Activated CD4-positive, alpha-beta T cell treated with anti-CD3 and anti-CD28 coated beads, Interleukin-10, Interleukin-2, amounts not matched to agents 100 ng/mL and 50 ng/mL, durations not matched to agents 16 hours and 8 hours (primary cell): ENCODE results near the gene RGMB.
"Not testable (repeated sequence)": the region's sequence is repeated elsewhere in the genome, so short reads cannot be mapped to it uniquely, and the experiment has no call there.

ENCODE experiments used
- DNase-seq: peaks from one replicate; pipeline ENCODE4 v3.0.0-alpha.2; 2020

Gene RGMB, protein sequence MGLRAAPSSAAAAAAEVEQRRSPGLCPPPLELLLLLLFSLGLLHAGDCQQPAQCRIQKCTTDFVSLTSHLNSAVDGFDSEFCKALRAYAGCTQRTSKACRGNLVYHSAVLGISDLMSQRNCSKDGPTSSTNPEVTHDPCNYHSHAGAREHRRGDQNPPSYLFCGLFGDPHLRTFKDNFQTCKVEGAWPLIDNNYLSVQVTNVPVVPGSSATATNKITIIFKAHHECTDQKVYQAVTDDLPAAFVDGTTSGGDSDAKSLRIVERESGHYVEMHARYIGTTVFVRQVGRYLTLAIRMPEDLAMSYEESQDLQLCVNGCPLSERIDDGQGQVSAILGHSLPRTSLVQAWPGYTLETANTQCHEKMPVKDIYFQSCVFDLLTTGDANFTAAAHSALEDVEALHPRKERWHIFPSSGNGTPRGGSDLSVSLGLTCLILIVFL

DNA sequence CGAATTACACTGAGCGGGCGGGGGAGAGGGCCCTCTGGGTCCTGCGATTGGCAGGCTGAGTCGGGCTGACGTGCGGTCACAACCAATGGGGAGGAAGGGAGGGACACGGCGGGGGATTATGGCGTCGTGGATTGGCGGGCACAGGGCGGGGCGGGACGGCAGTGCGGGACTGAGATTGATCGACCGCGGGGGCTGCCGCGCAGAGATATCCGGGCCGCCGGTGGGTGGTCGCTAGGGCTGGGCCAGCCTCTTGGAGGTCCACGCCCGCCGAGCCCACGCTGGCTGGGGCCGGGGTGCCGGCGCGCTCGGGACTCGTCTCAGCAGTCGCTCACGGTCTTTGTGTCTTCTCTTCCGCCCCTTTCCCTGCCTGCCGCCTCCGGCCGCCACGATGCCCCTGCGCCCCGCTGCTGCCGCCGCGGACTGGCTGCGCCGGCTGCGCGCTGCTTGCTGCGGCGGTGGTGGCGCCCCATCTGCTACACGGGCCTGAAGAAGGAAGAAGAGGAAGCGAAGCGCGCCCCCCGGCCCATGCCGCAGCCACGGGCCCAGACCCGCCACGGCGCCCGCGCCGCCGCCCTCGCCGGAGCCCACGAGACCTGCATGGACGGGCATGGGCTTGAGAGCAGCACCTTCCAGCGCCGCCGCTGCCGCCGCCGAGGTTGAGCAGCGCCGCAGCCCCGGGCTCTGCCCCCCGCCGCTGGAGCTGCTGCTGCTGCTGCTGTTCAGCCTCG is at the start of gene RGMB:
RGMB (plus strand) TSS at position 200 of the 728 bp plus-strand sequence; CDS start at position 608, 408 bp downstream.
- peak; percentile 96 for DNase-seq

DNA sequence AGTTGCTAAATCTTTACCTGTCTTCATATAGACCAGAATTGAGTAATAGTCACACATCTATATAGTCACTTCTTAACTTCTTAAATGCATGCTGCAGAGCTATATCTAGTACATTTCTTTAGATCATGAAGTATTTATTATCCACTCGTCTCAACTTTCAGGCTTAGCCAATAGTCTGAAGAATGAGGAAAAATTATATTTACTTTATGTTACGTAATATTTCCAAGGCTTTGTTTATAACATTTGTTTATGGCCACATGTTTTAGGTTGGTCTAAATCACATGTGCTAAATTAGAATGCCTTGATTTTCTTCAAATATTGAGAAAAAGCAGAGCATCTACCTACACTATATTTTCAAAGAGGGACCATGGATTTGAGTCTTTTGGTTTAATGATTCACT is 47.2 kb upstream of the RGMB start:
- no peak for DNase-seq

DNA sequence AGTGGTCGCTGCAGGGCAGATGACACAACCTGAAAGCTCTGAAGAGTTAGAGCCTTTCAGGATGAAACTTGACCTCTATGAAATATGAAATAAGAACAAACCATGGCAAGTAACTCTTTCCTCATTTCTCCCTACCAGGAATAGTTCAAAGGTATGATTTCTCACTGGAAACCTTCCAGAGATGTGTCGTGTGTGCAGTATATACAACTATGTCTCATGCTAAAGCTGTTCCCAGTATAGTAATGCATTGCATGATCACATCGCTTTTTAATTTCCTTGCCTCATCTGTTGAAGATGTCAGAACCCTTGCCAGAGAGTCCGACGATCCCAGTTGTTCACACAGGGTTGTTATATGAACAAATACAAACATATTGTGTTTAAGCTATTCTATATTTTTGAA is 45.8 kb upstream of the RGMB start:
- DNase-seq = no peak

DNA sequence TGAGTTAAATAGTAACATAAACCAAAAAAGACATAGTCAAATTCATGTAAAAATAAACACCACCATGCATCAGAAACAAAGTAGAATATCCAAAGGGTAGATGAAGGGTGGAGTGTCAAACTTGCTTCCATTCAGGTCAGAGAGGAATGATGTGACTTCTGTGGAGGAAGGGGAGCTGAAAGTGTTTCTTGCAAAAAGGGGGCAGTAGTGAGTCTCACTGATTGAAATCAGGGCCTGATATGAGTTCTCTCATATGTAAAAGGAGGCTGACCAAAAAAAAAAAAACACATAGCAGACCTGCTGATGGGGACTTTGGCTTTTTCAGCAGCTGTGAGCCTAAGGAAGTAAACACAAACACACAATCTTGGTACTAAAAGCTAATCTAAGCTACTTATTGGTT is 38.8 kb upstream of the RGMB start:
- DNase-seq = no peak

DNA sequence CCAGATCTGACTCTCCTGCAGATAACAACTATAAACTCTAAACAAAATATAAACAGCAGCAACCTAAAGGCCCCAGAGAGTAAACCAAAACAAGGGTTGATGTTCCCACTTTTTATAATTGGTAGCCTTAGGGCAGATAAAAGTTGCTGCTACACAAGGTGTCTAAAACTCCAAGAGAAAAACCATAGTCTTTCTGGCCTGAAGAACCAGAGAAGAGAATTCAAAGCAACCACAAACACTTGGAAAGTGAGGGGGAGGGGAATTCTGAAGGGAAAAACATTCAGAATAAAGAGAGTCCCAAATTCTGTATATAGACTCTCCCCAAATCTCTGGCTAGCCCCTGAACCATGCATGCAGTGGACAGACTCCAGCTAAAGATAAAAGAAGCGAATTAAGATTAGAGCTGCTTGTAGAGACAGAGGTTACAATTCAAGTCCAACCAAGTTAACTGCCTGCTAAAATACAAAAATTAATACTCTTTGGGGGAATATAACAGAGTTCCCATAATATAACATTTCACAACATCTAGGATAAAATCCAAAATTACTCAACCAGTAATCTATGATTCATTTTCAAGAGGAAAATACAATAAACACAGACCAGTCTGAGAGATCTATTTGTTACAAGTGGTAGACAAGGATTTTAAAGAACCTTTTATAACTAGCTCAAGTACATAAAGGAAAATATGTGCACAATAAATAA is 37.5 kb upstream of the RGMB start:
- DNase-seq = no peak

DNA sequence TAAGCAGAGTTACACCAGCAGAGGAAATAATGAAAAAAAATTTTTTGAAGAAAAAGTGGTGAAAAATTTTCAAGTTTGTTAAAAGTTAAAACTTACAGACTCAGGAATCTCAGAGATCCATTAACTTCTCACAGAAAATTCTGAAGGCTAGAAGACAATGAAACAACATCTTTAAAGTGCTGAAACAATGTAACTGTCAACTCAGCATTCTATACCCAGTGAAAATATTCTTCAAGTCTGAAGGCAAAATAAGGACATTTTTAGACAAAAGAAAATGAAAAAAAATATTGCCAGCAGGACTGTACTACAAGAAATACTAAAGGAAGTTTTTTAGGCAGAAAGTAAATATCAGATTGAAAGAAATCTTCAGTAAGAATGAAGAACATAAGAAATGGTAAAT is 36.7 kb upstream of the RGMB start:
- no peak for DNase-seq

DNA sequence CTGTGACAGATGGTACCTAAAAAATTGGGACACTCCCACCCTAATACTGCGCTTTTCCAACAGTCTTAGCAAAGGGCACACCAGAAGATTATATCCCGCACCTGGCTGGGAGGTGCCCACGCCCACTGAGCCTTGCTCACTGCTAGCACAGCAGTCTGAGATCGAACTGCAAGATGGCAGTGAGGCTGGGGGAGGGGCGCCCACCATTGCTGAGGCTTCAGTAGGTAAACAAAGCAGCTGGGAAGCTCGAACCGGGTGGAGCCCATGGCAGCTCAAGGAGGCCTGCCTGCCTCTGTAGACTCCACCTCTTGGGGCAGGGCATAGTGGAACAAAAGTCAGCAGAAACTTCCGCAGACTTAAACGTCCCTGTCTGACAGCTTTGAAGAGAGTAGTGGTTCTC is 36.0 kb upstream of the RGMB start:
- not testable (repeated sequence) for DNase-seq

DNA sequence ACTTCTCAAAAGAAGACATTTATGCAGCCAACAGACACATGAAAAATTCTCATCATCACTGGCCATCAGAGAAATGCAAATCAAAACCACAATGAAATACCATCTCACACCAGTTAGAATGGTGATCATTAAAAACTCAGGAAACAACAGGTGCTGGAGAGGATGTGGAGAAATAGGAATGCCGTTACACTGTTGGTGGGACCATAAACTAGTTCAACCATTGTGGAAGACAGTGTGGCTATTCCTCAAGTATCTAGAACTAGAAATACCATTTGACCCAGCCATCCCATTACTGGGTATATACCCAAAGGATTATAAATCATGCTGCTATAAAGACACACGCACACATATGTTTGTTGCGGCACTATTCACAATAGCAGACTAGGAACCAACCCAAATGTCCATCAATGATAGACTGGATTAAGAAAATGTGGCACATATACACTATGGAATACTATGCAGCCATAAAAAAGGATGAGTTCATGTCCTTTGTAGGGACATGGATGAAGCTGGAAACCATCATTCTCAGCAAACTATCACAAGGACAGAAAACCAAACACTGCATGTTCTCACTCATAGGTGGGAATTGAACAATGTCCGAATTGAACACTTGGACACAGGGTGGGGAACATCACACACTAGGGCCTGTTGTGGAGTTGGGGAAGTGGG is 34.8 kb upstream of the RGMB start:
- not testable (repeated sequence) for DNase-seq

DNA sequence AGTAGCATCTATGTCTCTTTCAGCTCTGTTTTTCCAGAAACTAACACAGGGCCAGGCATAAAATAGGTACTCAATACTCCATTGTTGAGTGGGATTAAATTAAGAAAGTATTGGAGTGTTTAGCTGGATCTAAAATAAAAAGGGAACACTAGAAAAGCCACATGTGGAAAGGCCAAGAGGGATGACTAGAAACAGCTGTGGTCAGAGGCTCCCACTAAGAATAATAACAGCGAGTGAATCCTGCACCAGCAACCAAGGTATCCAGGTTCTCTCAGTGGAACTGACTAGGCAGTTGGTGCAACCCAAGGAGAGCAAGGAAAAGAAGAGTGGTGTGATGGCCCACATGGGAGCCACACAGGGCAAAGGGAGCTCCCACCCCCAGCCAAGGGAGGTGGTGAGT is 31.5 kb upstream of the RGMB start:
- DNase-seq = no peak

DNA sequence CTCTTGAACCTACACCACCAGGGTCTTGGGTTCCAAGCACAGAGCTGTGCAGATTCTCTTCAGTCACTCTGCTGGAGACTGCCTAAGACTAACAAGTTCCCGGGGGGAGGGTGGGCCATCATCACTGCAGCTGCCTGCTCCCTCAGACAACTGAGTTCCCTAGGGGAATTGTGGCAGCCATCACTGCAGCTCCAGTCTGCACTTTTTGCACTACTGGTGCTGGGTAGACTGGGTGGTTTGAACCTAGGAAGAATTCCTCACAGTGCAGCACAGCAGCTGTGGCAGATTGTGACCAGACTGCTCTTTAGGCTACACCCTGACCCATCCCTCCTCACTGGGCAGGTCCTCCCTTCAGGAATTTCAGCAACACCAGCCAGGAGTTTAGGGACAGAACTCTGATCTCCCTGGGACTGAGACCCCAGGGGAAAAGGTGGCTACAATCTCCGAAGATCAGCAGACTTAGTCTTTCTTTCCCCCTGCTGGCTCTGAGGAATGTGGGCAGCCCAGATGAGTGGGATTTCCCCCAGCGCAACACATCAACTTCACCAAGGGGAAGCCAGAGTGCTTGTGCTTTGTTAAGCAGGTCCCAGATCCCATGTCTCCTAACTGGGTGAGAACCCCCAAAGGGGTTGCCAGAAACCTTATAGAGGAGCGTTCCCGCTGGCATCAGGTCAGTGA is 30.9 kb upstream of the RGMB start:
- DNase-seq = no peak

DNA sequence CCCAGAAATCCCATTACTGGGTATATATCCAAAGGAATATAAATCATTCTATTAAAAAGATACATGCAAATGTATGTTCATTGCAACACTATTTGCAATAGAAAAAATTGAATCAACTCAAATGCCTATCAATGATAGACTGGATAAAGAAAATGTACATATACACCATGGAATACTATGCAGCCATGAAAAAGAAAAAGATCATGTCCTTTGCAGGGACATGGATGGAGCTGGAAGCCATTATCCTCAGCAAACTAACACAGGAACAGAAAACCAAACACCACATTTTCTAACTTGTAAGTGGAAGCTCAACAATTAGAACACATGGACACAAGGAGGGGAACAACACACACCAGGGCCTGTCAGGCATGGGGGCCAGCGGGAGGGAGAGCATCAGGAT is 25.2 kb upstream of the RGMB start:
- not testable (repeated sequence) for DNase-seq

DNA sequence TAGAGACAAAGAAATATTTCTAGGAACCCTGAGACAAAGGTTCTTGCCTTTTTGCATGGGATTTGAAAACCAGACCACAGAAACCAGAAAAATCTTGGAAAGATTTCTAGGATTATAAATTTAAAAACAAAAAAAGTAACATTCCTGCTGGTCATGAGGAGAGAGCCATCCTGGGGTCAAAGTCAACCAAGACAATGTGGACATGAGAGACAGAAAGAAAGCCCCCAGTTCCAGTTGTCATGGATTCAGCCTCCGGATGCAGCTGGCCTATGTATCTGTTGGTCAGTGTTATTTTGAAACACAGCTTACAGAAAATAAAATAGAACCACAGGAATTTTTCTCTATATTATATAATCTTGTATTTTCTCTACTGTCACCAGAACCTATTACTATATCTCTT is 24.4 kb upstream of the RGMB start:
- DNase-seq = no peak

DNA sequence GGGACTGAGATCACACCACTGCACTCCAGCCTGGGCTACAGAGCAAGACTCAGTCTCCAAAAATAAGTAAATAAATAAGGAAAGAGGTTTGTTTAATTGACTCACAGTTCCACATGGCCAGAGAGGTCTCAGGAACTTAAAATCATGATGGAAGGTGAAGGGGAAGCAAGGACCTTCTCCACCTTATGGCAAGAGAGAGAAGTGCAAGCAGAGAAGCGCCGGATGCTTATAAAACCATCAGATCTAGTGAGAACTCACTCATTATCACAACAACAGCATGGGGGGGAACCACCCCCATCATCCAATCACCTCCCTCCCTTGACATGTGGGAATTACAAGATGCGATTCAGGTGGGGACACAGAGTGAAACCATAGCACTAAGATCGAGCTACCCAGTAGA is 22.8 kb upstream of the RGMB start:
- no peak for DNase-seq

DNA sequence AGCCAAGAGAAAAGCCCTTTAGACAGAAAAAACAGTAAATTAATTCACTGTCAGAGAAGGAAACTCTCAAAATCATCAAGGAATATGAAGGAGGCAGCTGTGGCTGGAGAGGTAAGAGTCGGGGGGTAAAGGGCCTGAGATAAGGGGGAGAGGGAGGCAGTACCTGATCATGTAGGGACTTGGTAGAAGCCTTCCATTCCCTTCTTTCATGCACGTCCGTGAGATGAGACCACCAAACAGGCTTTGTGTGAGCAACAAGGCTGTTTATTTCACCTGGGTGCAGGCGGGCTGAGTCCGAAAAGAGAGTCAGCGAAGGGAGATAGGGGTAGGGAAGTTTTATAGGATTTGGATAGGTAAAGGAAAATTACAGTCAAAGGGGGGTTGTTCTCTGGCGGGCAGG is 21.1 kb upstream of the RGMB start:
- not testable (repeated sequence) for DNase-seq

DNA sequence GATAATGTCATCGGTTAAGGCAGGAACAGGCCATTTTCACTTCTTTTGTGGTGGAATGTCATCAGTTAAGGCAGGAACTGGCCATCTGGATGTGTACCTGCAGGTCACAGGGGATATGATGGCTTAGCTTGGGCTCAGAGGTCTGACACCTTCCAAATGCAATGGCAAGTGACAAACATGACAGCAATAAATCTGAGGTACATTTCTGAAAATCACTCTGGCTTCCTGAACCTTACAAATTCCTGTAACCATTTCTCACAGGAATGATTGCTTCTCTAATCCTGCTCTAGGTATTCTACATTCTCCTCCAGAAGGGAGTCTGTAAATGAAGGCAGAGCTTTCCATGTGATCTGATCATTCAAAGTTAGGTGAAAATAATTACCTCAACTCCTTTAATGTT is 20.7 kb upstream of the RGMB start:
- not testable (repeated sequence) for DNase-seq

DNA sequence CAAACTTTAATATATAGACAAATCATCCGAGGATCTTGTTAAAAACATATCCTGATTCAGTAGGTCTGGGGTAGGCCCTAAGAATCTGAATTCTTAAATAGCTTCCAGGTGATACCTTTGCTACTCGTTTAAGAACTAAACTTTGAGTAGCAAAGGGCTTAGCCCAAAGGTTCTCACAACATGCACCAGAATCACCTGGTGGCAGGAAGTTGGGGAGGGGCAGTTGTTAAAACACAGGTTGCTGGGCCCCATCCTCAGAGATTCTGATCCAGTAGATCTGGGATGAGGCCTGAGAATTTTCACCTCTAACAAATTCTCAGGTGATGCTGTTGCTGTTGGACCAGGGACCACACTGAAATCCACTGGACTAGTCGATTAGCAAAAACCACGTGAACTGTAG is 20.0 kb upstream of the RGMB start:
- no peak for DNase-seq

DNA sequence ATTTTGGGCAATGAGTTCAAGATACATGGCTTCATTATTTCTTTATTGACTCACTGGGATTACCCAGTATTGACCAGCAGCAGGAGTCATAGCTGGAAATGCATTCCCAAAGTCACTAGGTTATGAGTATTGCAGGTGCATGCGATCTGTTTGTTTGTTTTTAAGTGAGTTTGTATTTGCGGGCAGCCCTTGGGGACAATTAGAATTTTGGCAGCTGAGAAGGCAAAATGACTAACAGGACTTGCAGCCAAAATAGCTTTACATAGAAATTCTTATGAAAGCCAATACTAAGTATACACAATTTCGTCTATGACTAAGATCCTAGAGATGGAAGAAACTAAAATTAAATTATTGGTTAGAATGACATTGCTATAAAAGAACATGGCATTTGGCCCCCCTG is 18.1 kb upstream of the RGMB start:
- no peak for DNase-seq

DNA sequence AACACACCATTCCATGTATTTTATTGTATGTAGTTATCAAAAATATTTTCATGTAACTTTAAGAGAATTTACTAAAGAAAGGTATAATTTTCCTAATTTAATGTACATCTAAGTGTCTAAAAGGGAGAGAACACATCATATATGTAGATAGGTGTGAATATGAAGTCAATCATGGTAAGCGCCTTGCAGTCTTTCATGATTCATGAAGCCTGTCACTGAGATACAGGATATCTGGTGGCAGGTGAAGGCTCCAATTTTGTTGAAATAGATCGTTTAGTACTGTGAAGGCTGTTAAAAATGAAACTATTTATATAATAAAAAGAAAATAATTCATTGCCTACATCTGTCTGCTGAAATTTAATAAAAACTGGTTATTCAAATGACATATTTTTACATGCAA is 15.5 kb upstream of the RGMB start:
- no peak for DNase-seq

DNA sequence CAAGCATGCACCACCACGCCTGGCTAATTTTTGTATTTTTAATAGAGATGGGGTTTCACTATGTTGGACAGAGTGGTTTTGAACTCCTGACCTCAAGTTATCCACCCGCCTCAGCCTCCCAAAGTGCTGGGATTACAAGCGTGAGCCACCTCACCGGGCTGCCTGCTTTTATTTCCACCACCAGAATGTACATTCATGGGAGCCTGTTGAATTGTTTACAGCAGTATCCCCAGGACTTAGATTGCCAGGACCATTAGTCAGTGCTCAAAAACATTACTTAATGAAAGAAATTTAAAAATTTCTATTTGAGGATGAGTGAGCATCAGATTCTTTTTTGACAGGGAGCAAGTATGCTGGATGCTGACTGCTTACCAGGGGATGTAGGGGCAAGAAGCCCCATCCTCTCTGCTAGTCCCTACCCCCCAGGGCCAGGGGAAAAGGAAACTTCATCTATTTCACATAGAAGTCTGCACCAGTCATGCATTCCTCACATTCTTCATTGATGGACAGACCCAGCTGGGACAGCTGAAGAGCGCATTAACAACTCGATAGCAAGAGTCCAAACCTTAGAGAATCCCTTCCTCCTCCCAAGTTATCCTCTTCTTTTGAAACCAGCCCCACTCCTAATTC is 10.3 kb upstream of the RGMB start:
- no peak for DNase-seq

DNA sequence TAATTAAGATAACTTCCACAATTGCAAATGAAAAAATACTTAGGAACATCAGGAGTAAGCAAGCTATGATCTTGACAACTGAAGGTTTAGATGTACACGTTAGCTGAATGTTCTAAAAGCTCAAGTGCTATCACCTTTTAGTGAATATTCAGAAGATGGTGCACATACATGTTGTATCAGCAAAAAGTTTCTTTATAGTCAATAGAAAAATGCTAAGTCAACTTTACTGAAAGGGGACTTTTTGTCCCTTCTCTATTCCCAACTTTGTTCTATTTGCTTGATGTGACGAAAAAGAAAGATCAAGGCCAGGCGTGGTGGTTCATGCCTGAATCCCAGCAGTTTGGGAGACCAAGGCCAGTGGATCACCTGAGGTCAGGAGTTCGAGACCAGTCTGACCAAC is 7.6 kb upstream of the RGMB start:
- DNase-seq = no peak

DNA sequence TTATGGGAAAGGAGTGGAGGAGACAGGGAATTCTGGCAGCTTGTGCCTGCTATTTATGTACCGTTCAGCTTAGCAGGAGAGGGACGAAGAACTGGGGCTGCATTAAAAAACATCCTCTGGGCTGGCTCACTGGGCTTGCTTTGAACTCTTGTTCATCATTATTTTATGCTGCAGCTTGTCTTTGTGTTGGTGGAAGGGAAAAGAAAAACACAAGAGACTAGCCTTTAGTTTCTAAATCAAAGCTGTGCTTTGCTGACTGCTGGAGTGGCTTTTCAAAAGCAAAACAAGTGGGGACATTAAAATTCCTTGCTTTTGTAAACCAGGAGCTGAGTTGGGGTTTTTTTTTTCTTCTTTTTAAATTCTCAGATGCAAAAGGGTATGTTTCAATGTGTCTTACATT is 5.9 kb upstream of the RGMB start:
- DNase-seq = no peak
